Suppressor macrophage treated with lipopolysaccharide for 4 hours (primary cell): Measurements from ENCODE around the gene RANGRF.

ENCODE experiments used
- DNase-seq: peaks from one replicate; pipeline ENCODE4 v3.0.0-alpha.2; 2020

RANGRF gene

GRCh38 chr17:8314797-8315763, 26.6 kb downstream of the RANGRF start:
- no peak for DNase-seq

GRCh38 chr17:8315764-8316217, 27.3 kb downstream of the RANGRF start:
- no peak for DNase-seq

GRCh38 chr17:8318010-8318935, 29.8 kb downstream of the RANGRF start:
- no peak for DNase-seq

DNA sequence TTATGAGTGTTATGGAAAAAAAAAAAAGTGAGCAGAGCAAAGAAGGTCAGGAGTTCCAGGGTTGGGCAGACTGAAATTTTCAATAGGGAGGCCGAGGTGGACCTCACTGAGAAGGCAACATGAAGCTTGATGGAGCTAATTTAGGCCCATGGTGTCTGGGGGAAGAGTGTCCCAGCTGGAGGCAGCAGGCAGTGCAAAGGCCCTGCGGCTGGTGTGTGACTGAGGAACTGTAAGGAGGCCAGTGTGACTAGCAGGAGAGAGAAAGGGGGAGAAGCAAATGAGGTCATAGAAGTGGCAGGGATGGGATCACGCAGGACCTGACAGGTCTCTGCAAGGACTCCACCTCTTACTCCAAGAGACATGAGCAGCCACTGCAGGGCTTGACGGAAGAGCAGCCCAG, 31.8 kb downstream of the RANGRF start:
- no peak for DNase-seq

DNA sequence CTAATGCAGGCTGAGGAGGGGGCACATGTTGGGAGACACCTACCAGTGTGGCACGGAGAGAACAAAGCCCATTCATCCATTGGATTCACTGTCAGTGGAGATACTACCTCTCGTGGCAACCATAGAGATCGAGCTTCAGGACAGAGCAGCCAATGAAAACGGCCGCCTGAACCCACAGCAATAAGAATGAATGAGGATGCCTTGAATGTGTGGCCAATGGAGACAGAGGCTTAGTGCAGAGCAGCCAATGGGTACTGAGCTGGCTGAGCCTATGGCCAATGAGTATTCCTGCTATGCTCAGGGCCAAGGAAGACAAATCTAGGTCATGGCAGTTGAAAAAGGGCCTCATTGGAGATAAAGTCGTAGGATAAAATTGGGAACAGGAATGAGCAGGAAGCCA, 32.5 kb downstream of the RANGRF start:
- DNase-seq = no peak

DNA sequence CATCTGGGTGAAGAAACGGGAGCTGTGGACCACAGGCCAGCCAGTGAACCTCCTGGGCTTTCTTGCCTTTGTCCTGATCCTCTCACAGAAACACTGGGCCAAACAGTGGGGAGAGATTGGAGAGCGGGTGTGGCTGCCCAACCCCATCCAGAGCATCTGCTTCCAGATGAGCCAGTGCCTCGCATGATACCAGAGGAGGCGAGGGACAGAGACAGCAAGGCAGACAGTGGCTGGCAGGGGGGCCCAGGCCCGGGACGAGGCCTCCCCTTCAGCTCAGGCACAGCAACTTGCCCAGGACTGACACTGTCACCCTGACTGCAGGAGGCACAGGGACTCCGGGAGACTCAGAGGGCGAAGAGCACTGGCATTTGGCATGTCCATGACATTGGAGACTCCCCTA, 33.6 kb downstream of the RANGRF start:
- DNase-seq = no peak

- no peak for DNase-seq
These were observed 35.7 kb downstream of the RANGRF start for GRCh38 chr17:8324132-8324531.

- peak; percentile 19 for DNase-seq
These were observed 36.5 kb downstream of the RANGRF start for GRCh38 chr17:8324923-8325322.

- peak; percentile 24 for DNase-seq
These were observed 38.2 kb downstream of the RANGRF start for GRCh38 chr17:8326511-8327302.

DNA sequence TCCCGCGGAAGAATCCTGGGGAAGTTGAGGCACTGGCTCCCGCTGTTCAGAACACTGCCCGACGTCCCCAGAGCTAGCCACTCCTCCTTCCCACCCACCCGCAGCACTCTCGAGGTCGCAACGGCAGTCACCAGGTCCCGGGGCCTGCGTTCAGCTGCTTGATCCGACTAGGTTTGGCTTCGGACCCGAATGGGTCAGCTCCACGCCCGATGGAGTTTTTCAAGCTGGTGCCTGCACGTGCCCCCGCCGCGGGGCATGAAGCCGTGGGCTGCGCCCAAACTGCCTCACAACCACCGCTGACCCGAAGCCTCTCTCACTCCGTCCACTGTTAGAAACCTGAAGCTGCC, 38.8 kb downstream of the RANGRF start:
- DNase-seq = no peak

DNA sequence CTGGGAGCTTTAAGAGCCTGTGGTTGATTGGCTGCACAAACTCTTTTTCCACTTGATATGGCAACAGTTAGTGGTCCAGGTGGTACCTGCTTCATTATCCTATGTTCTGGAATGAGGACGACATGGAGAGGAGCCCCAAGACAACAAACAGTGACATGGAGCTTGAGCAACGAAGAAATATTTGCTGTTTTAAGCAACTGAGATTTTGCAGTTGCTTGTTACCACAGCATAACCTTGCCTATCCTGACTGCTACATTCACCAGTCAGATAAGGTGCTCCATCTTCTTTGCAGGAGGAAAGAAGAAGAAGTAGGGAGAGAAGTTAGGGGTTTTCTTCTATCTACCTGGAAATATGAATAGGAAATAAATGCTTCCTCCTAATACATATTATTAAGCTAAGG, 43.7 kb downstream of the RANGRF start:
- no peak for DNase-seq

GRCh38 chr17:8332688-8333087, 44.2 kb downstream of the RANGRF start:
- DNase-seq = no peak

- no peak for DNase-seq
These were observed 44.8 kb downstream of the RANGRF start for GRCh38 chr17:8333281-8333680.

DNA sequence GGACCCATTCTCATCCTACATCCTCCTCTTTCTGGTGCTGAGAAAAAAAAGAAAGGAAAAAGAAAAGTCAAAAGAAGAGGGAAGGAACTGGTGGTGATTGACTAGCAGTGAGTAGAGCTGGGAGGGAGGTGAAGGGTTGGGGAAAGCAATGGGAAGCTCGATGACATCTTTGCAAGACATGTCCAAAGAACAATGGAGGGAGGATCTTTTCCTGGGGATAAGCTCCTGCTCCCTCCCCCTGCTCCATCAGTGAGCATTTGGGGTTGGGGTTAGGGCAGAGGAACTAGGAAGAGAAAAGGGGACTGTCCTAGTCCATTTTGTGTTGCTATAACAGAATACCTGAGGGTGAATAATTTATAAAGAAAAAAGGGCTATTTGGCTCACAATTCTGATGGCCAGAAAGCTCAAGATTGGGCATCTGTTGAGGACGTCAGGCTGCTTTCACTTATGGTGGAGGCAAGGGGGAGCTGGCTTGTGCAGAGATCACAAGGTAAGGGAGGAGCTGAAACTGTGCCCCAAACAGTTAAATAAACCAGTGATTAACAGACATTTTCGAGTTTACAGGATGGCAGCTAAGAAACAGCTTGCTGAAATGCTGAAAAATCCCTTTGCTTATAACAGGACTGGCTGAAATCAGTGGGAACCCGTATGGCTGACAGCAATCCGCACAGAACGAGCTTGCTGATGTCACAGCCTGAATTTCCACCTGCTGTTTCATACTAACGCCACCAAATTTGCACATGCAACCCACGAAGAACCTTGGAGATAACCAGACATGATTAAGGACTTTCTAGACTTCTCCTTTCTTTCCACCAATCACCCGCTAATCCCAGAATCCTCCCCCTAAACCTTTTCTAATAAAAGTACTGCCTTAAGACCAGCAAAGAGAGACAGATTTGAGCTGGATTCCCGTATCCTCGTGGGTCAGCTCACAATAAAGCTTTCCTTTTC, 49.6 kb downstream of the RANGRF start:
- DNase-seq = peak; percentile 72

- DNase-seq = no peak
These were observed 50.3 kb downstream of the RANGRF start for GRCh38 chr17:8338753-8339140.

DNA sequence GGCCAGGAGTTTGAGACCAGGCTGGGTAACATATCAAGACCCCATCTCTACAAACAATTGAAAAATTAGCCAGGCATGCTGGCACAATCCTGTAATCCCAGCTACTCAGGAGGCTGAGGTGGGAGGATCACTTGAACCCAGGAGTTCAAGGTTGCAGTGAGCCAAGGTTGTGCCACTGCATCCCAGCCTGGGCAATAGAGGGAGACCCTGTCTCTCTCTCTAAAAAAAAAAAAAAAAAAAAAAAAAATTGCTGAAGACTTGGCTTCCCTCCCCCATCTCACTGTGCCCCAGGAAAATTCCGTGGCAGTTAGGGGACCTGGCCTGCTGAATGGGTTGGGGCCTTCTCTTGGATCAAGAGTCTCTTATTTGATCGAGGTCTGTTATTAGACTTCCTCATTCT, 51.1 kb downstream of the RANGRF start, which contains the start of gene ODF4:
ODF4 (plus strand) TSS at position 301 of the 400 bp plus-strand sequence. CDS start 212 bp downstream, outside the sequence.
- DNase-seq = no peak
